Measurements from ENCODE around the gene RALGPS1.

RALGPS1 gene

GRCh38 chr9:127089631-127090081 is 175.1 kb downstream of the RALGPS1 start:
- in situ Hi-C loops (cut with MboI; ENCODE audit: low pct_unique_long_range_greater_than_20kb, low sequenced_read_pairs, unreplicated experiment): no loop called here
- TF ChIP-seq CTCF (IDR thresholded peaks at IDR 0.05; ENCODE audit: extremely low read depth, insufficient read depth, missing control alignments): no peak
- DNase-seq (ENCODE audit: low spot score): no peak

GRCh38 chr9:127090341-127090985 is 175.9 kb downstream of the RALGPS1 start:
- in situ Hi-C loops (cut with MboI; ENCODE audit: low pct_unique_long_range_greater_than_20kb, low sequenced_read_pairs, unreplicated experiment): no loop called here
- TF ChIP-seq CTCF (IDR thresholded peaks at IDR 0.05; ENCODE audit: extremely low read depth, insufficient read depth, missing control alignments): no peak
- no peak for DNase-seq (ENCODE audit: low spot score)

- no peak for DNase-seq (ENCODE audit: low spot score)
- no peak for TF ChIP-seq CTCF (IDR thresholded peaks at IDR 0.05; ENCODE audit: extremely low read depth, insufficient read depth, missing control alignments)
Observed at GRCh38 chr9:127091526-127091925, 176.9 kb downstream of the RALGPS1 start.

GRCh38 chr9:127092041-127092608 is 177.5 kb downstream of the RALGPS1 start:
- no peak for DNase-seq (ENCODE audit: low spot score)
- TF ChIP-seq CTCF (IDR thresholded peaks at IDR 0.05; ENCODE audit: extremely low read depth, insufficient read depth, missing control alignments): no peak
- in situ Hi-C loops (cut with MboI; ENCODE audit: low pct_unique_long_range_greater_than_20kb, low sequenced_read_pairs, unreplicated experiment): no loop called here

More at GRCh38 chr9:127091526-127091925, 176.9 kb downstream of the RALGPS1 start:
- in situ Hi-C loops (cut with MboI; ENCODE audit: low pct_unique_long_range_greater_than_20kb, low sequenced_read_pairs, unreplicated experiment): no loop called here

- in situ Hi-C loops (cut with MboI; ENCODE audit: low pct_unique_long_range_greater_than_20kb, low sequenced_read_pairs, unreplicated experiment): no loop called here
- no peak for DNase-seq (ENCODE audit: low spot score)
- TF ChIP-seq CTCF (IDR thresholded peaks at IDR 0.05; ENCODE audit: extremely low read depth, insufficient read depth, missing control alignments): no peak
Observed at GRCh38 chr9:127093319-127094020, 178.9 kb downstream of the RALGPS1 start.

GRCh38 chr9:127095411-127095810 is 180.8 kb downstream of the RALGPS1 start:
- in situ Hi-C loops (cut with MboI; ENCODE audit: low pct_unique_long_range_greater_than_20kb, low sequenced_read_pairs, unreplicated experiment): no loop called here
- DNase-seq (ENCODE audit: low spot score): no peak
- no peak for TF ChIP-seq CTCF (IDR thresholded peaks at IDR 0.05; ENCODE audit: extremely low read depth, insufficient read depth, missing control alignments)
